Islet precursor cell (in vitro differentiated cells): ENCODE results near the gene ACSBG1.

Source experiments
- DNase-seq: peaks from one replicate; pipeline ENCODE4 v3.0.0-alpha.2; 2018

ACSBG1 gene

DNA sequence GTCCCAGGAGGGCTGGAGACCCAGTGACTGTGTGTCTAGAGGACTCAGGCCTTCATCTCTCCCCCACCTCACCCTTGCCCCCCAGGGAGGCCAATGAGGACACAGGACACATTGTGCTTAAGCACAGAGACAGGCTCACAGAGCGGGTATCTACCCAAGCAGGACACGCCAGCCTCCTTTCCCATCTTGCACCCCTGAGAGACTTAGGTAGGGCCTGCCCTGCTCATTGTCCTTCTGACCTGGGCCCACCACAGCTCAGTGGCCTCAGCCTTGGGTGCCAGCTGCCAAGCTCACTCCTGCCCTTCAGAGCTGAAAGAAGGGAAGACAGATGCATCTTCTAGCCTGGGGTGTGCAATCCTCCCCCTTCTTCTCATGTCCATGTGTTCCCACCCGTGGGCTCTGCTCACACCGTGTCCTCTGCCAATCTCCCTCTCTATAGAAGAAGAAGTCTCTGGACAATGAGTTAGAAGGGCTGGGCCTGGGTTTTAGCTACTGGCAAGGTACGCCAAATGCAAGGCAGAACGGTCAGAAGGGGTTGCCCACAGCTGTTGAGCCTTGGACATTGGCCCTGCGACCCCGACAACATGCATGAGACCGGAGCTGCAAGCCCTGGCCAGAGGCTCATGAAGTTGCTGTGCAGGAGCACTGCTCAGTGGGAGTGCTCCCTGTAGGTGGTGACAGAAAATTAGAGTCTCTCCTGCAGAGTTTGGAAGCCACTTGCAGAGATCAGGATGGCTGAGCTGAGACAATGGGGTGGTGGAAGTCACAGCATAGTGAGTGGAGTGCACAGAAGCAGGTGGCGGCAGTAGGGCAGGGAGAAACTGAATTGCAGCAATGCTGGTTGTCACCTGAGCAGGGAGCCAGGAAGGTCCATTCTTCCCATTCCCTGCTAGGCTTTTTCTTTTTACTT lies 32.8 kb downstream of the ACSBG1 start:
- no peak for DNase-seq

DNA sequence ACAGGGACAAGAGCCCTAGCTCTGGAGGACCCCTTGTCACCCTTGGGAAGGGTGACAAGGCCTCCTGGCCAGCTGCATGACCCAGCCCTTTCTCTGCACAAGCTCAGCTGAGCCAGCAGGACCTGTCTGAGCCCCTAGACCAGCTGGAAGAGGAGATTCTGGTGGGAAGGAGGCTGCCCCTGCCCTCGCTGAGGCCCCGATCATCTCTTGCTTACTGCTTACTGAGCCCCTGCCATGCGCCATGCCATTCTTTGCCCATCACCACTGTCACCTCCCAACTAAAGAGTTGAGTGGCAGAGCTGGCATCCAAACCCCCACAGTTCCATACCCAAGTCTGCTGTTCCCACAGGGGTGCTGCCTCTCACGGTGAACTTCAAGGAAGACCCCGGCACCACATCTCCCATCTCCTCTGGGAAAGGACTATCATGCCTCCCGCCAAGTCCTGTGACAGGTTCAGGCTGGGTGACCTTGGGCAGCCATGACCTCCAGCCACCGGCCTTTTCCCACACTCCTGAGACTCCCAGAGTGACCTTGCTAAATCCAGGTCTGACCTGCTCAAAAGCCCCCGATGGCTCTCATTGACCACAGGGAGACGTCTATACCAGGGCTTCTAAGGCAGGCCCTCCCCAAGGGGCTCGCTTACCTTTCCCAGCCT lies 34.0 kb downstream of the ACSBG1 start:
- DNase-seq, result no peak

DNA sequence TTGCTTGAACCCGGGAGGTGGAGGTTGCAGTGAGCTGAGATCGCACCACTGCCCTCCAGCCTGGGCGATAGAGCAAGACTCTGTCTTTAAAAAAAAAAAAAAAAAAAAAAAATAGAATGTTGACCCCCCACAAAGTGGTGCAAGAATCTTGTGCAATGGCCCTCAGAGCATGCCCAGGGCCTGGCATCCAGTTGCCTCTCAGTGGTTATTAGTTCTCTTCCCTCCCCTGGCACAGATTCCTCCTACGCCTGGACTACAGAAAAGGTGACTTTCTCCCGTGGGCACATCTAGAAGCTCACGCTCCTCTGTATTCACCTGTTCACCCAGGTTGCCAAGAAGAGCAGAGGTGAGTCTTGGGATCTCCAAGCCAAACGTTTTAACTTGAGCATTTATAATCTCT lies 36.7 kb downstream of the ACSBG1 start:
- DNase-seq, result no peak

DNA sequence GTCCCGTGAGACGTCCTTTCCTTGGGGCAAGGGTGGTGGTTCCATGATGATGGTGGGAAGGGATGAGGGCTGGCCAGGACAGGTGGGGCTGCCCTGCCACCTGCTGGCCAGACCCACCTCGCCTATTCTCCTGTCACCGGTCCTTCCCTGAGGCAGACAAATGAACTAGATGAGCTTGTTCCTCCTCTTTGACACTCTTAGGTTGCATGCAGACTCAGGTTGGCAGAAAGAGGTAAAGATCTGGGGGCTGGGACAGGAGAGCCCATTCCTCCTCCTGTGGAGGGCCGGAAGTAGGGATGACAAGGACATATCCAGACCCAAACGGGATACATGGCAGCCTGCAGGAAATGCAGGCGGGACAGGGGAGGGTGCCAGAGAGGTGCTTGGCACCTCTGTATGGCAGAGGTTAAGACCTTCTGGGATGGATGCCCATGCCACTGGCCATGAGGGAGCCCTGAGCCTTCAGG lies 38.6 kb downstream of the ACSBG1 start:
- peak; percentile 71 for DNase-seq

DNA sequence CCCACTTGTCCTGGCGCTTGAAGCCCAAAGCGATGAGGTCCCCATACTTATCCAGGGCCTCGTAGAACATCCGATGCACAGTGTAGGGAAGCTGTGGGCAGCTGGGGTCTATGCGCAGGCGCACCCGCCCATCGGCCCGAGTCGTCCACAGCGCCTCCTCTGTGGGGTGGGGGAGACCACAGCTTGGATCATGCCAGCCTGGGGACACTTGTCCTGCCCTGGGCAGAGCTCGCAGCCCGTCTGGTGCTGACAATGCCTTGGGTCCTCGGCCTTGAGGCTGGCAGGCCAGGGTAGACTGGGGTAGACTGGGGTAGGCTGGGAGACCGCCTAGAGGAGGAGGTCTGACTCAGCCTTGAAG lies 39.8 kb downstream of the ACSBG1 start:
- DNase-seq, result no peak

DNA sequence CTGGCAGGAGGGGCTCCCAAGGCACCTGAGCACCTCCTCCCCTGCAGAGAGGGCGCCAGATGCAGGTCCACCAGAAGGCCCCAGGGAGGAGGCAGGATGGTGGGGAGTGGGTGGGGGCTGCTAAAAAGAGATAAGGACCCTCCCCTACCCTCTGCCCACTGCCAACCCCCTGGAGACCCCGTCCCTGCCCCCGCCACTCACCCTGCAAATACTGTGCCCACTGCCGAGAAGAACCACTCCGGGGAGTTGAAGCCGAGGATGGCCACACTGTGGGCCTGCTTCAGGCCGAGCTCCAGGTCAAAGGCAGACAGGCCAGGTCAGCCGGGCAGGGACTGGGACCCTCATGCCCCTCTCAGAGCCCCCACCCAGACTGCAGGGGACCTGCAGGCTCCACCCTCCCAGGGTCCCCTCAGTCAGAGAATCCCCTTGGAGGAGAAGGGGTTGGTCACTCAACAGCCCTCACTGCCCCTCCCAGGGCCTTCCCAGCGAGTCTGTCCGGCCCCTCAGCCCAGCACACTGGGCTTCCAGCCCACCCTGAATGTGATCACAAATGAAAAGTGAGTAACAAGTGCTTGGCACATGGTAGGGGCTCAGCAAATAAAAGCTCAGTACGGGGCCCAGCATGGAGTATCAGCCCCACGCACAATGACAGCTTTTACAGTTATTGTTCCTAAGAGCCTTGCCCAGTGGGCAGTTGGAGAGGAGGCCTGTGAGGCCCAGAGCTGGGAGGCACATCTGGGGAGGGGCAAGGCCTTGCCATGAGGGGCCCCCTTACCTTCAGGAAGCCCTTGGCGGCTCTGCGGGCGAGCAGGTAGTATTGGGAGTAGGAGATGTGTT lies 40.4 kb downstream of the ACSBG1 start:
- peak; percentile 50 for DNase-seq

DNA sequence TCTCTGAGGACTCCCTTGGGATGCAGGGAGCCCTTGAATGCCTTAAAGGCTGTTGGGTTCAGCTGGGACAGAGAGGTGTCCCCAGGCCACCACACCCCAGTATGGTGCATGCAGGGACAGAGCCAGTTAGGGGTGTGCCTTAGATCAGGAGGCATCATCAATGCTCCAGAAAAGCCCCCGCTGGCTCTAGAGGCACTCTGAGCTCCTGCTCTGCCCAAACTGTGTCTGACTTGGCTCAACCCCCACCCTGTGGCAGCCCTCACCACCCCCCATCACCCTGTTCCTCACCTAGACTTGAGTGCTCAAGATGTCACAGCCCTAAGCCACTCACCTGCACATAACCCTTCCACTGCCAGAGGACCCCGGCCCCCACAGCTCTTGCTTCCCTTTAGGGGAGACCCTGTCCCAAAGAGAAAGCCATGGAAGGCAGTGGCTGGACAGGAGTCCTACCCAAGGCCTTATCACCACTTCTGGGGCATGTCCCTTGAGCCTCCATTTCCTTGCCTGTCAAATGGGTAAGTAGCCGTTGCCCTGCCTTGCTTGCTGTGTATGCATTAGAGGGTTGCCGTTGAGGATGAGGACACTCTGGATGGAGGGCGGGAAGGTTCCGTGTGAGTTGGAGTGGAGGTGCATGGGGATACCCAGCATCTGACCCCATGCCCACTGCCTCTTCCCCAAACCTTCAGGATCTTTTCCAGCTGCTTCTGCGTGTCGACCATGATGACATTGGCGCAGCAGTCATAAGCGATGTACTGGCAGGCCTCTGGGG lies 41.4 kb downstream of the ACSBG1 start:
- DNase-seq, result peak; percentile 47

DNA sequence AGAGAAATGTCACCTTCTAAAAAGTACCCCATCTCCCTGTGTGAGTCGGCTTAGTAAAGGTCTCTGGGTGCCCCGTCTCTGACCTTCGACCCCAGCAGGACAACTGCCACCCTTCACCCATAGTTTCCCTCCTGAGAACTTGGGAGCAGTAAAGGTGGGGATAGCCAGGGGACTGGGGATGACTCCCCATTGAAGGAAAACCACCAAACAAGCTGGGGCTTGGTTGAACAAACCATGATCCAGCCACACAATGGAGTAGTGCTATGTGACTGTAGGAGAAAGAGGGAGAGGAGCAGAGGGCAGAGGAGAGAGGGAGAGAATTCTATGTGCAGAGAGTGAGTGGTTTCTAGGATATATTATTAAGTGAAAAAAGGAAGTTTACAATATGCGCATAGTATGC lies 51.5 kb downstream of the ACSBG1 start:
- DNase-seq, result no peak

DNA sequence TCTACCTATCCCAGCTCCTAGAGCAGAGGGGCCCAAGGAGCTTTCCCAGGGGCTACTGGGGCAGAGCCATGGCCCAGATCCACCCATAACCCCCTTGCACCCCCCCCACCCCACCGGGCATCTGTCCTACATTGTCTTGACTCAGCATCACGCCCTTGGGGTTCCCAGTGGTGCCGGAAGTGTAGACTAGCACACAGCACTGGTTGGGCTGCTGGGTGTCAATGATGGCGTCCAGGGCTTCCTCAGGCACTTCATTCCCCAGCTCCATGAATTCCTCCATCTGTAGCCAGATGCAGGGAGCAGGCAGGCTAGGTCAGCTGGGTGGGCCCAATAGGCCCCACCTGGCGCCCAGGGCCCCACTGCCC lies 52.0 kb downstream of the ACSBG1 start:
- peak; percentile 45 for DNase-seq

DNA sequence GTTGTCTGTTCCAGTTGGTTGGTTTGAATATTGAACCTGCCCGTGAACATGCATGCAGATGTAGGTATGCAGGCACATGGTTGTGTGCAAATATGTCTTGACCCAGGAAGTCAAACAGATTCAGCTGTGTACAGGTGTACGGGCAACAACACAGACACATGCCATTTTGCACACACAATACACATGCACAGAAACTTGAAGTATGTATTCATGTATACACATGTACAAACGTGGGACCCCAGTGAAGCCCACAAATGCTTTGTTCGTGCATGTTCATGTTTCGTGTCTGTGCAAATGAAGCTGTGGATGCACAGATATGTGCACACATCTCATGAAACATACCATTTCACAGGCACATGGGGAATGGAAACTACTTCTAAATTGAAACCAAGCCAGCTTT lies 54.5 kb downstream of the ACSBG1 start:
- no peak for DNase-seq

DNA sequence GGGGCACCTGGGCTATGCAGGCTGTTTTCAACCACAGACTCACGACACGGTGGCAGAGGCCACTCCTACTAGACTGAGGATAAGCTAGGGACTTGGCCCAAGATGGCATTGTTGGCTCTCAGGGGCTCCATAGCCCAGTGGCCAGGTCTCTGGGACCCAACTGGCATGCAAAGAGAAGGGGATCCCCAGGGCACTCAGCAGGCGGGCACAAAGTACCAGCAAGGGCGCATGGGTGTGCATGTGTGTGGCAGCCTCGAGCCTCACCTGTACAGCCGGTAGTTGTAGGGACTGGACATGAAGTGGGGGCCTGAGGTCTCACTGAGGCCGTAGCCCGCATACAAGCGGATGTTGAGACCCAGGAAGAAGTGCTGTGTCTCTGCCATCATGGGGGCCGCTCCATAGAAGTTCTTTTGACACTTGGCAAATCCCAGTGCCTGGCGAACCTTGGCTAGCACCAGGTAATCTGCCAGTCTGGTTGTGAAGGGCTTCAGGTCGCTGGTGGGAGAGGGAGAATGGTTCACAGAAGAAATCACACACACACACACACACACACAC lies 55.0 kb downstream of the ACSBG1 start:
- DNase-seq, result peak; percentile 51

DNA sequence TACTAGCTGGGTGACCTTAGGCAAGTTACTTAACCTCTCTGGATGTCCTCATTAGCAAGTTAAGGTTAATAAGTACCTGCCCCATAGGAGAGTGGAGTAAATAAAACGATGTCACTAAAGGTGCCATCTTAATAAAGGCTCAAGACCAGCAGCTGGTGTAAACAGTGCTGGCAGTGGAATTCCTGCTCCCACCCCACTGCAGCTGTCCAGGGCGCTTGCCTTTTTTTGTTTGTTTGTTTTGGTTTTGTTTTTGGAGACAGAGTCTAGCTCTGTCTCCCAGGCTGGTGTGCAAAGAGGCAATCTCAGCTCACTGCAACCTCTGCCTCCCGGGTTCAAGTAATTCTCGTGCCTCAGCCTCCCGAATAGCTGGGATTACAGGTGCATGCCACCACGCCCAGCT lies 56.3 kb downstream of the ACSBG1 start:
- DNase-seq, result no peak

DNA sequence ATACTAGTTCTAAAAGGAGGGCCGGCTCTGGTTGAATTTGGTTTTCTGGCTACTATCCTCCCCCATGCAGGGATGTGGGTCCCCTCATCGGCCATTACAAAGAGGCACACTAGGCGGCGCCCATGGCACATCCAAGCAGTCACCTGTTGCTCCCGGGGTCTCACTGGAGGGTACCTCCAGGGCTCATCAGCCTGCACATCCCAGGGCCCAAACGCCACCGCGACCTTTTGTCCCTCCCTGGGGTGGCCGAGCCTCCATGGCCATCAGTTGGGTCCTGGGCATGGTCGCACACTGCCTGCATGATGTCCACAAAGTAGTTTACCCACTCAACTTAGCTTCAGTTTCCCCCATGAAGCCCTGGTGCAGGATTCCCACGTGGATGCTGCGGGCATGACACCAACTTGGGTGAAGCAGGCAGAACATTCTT lies 56.9 kb downstream of the ACSBG1 start:
- peak; percentile 79 for DNase-seq

DNA sequence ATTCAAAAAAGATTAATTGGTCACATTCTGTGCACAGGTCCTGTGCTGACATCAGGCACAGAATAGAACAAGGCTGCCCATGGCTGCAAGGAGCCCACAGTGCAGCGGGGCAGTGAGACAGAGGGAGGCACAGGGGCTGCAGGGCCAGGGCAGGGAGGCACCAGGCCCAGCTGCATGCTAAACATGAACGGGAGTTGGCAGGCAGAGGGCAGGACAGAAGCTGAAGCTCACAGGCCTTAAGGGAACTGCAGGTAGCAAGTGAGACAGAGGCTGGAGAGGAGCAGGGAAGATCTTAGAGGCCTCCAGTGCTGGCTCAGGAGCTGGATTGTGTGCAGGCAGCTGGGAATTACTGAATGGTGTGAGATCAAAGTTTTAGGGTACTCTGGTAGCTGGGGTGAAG lies 59.0 kb downstream of the ACSBG1 start:
- DNase-seq, result peak; percentile 50

DNA sequence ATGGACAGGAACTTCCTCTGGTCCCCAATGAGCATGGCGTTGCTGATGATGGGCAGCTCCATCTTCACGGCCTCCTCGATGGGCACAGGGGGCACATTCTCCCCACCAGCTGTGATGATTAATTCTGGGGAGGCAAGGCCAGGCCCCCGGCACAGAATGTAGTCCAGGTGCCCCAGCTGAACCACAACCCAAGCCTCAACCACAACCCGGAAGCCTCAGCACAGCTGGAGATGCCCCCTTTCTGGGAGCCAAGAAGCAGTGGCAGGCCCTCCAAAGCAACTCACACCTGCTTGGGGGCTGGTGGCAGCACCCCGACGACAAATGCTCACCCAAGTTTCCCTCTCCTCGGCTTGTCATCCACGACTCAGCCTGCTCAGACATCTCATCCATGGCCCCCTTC lies 60.0 kb downstream of the ACSBG1 start:
- DNase-seq, result no peak

DNA sequence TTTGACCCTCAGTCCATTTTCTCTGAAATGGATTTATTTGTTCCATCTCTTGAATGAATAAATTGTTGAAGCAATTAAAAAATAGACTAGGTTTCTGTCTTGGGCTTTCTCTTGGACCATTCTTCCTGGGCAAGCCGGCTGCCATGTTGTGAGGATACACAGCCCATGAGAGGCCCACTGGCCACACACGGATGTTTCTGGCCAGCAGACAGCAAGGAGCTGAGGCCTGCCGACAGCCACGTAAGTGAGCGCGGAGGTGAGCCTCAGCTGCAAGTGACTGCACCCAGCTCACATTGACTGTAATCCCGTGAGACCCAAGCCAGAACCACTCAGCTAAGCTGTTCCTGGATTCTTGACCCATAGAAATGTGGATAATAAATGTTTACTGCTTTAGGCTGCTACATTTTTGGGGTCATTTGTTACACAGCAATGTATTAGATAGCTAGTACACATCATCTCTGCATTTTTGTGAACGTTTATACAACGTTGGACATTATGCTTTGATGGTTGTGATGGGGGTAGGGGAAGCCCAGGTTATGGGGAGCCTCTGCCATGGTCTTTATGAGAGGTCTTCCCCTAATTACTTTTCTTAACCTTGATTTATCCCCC lies 62.4 kb downstream of the ACSBG1 start:
- DNase-seq, result no peak

DNA sequence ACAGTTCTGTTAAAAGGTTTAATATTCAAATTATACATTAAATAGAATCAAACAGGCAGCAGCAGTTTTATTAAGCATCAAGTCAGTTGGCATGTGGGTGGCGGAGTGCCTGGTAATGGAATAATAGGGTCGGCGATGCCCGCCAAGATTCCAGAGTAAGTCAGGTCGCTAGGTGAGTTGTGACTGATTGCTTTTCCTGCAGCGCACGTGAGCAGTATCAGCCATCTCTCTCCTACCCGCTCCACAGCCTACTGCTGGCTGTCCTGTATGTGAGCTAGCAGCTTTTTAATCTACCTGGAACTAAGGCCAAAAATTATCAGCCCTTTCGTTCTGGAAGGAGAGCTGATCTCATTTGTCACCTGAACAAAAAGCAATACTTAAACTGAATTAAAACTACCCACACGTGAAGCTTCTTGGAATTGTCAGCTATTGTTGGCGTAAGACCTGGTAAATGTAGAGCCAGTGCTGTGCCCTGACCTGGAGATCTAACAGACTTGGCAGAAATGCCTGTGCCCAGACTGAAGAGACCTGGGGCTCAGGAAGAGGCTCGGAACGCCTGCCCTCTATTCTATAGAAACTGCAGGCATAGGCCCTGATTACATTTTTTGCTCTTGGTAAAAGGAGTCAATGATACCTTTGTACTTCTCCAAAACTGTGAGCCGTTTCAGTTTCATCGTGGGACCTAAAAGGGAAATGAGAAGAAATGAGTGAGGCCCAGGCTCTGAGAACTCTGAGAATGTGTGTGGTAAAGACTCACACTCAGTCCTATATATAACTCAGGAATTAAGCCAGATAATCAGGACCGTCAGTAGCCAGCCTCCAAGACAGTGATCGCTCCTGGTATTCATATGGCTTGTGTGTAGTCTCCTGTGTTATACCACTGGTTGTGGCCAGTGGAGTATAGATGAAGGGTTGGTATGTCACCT lies 63.3 kb downstream of the ACSBG1 start:
- DNase-seq, result no peak

DNA sequence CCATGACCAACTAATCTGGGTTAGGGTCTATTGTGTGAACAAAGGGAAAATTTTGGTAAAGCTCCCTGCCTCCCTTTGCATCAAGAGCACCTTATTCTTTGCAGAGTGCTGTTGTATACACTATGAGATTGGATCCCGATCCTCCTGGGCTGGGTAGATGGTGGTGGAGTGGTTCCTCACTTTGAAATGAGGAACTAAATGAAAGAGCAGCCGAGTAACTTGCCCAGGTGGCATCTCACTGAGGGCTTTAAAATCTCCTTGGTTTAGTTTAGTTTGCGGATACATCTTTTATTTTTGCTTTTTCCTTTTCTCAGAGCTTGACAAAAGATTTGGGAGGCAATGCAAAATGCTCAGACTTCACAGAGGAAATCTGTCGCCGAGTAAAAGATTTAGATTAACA lies 65.8 kb downstream of the ACSBG1 start:
- no peak for DNase-seq

DNA sequence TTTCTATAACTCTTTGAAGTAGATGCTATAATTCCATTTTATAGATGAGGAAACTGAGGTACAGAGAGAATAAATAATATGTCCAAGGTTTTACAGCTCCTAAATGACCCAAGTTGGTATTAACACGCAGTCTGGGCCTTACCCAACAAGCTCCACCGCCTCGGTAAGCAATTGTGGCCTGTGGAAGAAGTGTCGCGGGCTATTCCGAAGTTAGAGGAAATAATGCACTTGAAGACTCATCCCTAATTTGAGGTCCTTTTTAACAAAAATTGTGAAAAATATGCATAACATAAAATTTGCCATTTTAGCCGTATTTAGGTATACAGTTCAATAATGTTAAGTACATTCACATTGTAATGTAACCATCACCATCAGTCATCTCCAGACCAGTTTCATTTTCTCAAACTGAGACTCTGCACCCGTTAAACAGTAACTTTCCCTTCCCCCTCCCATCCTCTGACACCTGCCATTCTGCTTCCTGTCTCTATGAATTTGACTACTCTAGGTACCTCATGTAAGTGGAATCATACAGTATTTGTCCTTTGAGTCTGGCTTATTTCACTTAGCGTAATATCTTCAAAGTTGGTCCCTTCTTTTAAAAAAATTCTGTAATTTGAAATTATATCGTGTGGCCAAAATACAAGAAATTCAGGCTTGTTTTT lies 67.0 kb downstream of the ACSBG1 start:
- no peak for DNase-seq

DNA sequence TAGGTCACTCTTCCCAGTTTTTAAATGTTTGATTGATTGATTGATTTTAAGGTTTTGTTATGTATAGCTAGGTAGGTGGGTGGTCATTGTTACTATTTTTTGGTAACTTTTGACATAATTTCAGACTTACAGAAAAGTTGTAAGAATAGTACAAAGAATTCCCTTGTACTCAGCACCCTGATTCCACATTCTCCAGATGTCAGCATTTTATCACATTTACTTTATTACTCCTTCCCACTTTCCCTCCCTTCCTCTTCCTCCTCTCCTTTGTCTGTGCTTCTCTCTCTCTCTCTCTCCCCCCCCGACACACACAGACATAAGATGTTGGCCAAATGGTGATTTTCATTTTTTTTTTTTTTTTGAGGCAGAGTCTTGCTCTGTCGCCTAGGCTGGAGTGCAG lies 70.4 kb downstream of the ACSBG1 start:
- no peak for DNase-seq
